NCI-H226 (cell line): ENCODE results near the gene CCDC9.

Experiments
- DNase-seq: peaks from one replicate; pipeline ENCODE4 v3.0.0-alpha.2; 2015

Gene CCDC9

GRCh38 chr19:47255879-47256692, at the start of gene CCDC9:
CCDC9 (plus strand) TSS chr19:47256525; CDS start chr19:47258401, 1,876 bp downstream.
- peak; percentile 91 for DNase-seq

- DNase-seq, result no peak
Observed at GRCh38 chr19:47209319-47210179, 46.8 kb upstream of the CCDC9 start.

- DNase-seq, result no peak
Observed at GRCh38 chr19:47210180-47210490, 46.2 kb upstream of the CCDC9 start.

DNA sequence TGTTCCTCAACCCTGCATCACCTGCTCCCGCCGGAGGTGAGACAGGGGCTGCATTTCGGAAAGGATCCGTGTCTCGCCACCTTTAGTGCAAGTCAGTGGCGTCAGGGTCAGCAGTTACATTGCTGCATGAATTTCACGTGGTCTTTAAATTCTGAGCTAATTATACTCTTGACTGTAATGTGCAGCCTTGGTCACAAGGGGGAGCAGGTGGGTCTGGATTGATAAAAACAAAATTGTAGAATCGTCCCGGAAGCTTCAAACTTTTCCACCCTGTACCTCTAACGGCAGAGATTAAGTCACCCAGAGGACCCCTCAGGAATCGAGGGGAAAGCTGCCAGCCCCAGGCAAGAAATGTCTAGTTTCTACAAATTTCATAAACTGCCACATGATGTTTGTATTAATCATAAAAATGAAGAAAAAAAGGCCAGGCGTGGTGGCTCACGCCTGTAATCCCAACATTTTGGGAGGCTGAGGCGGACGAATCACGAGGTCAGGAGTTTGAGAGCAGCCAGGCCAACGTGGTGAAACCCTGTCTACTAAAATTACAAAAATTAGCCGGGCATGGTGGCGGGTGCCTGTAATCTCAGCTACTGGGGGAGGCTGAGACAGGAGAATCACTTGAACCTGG, 45.5 kb upstream of the CCDC9 start:
- peak; percentile 26 for DNase-seq

DNA sequence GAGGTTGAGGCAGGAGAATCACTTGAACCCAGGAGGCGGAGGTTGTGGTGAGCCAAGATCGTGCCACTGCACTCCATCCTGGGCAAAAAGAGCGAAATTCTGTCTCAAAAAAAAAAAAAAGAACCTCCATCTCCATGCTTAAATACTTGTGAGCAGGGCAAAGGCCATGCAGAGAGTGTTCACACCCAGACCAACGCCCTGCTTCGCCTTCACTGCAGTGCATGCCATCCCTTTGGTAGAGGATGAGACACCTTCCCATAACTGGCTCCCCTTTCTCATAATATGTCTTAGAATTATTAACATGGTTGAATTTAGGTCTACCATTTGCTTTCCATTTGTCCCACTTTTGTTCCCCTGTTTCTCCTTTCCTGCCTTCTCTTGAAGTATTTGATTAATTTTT, 40.7 kb upstream of the CCDC9 start:
- no peak for DNase-seq

DNA sequence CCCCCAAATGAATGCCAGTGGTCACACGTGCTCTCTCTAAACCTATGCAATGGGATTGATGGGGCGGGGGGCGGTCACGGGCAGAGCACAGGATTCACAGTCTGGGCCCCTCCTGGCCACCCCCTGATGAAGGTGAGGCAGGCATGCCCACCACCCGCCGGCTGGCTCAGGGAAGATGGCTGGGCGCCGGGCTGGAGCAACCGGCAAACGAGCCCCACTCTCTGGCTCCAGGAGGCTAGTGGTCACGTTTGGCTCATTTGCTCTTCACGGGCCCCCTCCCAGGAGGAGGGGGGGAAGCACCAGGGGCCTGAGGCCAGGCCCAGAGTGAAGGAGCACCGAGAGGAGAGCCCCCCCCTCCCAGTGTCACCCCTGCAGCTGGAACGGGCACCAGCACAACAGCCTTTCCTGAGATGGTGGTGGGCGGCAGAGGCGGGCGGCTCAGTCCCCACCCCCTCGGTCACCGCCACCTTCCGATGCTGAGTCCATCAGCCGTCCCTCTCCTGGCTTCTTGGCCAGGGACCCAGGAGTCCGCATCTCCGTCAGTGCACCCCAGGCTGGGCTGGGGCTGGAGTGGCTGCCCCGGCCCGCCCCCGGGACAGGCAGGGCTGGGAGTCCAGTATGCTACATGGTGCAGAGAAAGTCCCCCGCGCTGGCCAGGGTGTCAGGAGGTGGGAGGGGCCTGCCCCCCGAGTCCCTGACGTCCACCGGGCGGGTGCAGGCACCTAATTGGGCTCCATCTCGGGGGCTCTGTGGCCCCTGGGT, 35.1 kb upstream of the CCDC9 start:
- no peak for DNase-seq

- DNase-seq, result no peak
Observed at GRCh38 chr19:47221890-47222289, 34.4 kb upstream of the CCDC9 start.

- DNase-seq, result peak; percentile 73
Observed at GRCh38 chr19:47225746-47226425, 30.4 kb upstream of the CCDC9 start.

DNA sequence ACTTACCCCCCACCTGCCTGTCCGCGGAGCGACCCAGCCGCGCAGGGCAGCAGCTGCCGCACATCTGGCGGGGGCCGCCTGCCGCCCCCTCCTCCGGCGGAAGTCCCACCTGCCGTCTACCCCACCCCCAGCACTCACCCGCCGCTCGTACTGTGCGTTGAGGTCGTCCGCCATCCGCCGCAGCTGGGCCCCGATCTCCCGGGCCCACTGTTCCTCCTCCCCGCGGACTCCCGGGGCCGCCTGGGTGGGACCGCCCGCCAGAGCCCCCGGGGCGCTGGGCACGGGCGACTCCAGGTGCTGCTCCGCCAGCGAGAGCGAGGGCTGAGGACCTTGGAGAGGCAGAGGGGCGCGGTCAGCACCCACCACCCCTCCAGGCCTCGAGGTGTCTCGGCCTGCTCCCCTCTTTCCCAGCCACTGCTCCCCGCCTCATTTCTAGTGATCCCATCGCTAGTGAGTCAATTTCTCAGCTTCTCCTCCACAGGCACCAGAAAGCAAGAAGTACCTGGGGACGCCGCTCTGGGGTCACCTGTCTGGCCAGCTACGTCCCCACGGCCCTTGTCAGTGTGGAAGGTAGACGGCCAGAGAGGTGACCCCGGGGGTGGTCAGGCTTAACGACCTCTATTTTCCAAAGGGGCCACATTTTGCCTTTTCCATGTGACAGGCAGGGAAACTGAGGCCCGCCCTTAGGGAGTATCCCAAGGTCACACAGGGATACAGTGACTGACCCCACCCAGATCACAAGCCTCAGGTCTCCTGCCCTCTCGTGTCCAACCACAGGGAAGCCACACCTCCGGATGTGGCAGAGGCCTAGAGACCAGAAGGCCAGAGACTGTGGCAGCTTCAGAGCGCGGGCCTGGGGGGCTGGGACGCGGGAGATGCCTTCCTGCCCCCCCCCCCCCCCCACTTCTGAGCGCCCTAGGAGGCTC, 29.6 kb upstream of the CCDC9 start:
- DNase-seq, result peak; percentile 81

GRCh38 chr19:47227352-47228167, 28.8 kb upstream of the CCDC9 start:
- DNase-seq, result peak; percentile 95

GRCh38 chr19:47228168-47228936, 28.0 kb upstream of the CCDC9 start:
- peak; percentile 48 for DNase-seq

DNA sequence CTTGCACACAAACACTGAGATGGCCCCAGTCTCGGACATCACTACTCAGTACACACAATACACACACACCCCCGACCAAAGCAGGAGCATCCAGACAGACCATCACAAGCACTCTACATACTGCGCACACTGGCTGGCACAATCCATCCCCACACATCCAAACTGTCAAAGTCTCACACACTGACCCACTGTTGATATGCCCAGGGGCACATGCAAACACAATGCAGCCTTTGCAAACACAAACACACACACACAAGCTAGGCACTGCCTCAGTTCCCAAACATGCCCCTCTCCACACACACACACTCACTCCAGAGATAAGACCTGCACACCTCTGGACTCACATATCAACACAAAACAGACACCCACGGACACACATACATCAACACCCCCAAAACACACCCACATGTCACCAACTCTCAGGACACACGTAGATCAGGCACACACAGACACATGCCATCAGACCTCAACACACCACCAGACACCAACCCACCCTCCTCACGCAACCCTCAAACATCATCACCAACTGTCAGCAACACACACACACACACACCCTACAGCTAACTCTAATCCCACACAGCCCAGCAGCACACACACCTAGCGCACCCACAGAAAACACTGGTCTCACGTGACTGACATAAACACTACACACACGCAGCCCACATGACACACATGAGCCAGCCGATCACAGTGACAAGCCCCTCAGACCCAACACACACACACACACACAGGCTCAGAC, 27.2 kb upstream of the CCDC9 start:
- DNase-seq, result peak; percentile 3

DNA sequence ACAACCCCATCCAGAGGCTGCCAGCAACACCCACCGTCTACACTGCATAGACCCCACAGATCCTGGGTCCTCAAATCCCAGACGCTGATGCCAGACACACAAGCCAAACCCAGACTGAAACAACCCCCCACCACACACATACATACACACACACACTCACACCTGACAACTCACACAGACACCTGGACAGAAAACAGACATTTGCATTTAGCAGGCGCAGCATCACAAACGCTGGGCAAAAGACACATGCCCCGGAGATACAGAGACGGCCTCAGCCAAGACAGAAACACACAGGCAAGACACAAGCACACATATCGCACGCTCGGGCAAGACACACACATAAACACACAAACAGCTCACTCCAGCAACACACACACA, 26.7 kb upstream of the CCDC9 start:
- DNase-seq, result peak; percentile 7

DNA sequence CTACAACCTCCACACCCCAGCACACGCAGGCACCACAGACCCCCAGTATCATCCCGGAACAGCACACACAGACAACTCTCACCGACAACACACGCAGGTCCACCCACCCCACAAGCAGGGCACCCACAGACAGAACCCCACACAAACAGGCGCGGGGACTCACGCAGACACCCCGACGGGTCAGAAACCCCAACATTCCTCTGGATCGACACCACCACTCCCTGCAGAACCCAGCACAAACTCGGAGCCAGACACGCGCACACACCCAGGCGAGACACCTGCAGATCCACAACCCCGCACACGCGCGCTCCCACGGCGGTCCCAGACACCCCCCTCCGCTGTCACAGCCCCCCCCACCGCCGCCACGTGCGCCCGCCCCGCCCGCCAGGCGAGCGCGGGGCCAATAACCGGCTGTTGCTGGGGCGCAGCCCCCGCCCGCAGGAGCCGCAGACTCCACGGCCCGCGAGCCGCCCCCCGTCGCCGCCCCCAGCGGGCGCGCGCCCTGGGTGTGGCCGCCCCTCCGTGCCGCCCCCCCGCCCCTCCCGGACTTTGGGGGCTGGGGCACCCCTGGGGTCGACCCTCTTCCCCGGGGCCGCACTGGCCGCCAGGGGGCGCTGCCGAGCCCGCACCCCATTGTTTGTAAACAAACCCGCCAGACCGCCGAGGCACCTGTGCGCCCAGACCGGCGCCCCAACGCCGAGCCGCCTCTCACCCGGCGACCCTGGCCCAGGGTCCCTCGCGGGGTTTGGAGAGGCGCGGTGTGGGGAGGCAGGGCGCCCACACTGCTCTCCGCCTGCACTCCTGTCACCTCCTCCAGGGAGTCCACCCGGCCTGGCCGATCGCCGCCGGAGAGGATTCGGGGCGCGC, 26.0 kb upstream of the CCDC9 start:
- peak; percentile 51 for DNase-seq

DNA sequence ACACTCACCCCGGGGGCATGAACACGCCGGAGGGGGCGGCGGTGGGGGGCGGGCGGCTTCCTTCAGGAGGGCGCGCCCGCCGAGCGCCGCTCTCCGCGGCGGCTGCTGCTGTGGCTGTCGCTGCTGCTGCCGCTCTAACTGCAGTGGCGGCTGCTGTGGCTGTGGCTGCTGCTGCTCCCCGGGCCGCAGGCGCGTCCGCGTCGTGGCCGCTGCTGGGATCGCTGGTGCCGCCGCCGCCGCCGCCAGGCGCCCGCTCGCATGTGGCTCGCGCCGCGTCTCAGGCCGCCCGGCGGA, 25.5 kb upstream of the CCDC9 start, which contains the start of gene BBC3:
TSS of gene BBC3 (minus strand) at position 279 of the 294 bp plus-strand sequence. CDS start 2,768 bp downstream, outside the sequence.
- DNase-seq, result no peak

GRCh38 chr19:47231215-47232054, 24.9 kb upstream of the CCDC9 start:
- peak; percentile 78 for DNase-seq
